Activated CD4-positive, CD25-positive, alpha-beta regulatory T cell treated with anti-CD3 and anti-CD28 coated beads, Interleukin-2, amount 50 U/mL, for 24 hours (primary cell): ENCODE data around the gene SENP5.

Experiments used
- ATAC-seq, 2 donors: fragments of 150-1000 bp; cut with Tn5 transposase; one replicate each; pipeline ENCODE4 v1.10.0; 2021; ENCODE audit warnings: mild to moderate bottlenecking in 1 of 2, moderate library complexity in 1 of 2

The SENP5 gene

DNA sequence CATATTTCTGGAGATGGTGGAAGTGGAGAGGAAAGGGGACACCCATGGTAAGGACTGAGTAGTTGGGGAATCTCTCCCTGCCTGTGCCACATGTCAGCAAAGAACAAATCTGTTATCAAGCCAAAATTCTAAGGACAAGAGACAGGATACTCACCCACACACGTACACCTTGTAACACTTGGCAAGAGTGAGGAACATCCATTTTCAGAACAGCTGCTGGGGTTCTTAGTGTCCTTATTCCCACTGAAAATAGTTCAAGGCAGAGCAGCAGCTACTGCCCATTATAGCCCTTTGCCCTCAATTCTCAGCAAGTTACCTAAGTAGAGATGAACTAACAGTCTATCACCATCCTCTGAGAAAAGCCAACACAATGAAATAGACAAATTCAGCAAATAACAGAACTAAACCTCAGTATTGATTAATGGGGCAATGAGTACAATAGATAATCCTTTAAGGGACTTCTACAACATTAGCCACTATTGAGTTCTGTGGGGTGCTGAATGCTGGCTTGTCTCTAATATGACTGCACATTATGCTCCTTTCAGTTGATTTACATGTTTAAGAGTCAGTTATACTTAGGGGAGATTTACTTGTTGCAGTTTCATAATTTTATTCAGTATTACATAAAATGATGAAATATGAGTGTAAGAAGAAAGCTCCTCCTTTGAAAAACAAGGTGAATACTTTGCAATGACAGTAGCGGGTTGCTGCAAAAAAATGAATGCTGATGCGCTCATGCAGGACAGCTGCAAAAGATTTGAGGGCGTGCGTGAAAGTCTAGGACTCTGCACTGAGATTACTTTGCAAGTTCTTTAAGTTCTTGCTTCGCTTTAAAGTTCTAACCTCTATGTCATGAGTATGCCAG lies 22.4 kb downstream of the SENP5 start:
- no peak for ATAC-seq

DNA sequence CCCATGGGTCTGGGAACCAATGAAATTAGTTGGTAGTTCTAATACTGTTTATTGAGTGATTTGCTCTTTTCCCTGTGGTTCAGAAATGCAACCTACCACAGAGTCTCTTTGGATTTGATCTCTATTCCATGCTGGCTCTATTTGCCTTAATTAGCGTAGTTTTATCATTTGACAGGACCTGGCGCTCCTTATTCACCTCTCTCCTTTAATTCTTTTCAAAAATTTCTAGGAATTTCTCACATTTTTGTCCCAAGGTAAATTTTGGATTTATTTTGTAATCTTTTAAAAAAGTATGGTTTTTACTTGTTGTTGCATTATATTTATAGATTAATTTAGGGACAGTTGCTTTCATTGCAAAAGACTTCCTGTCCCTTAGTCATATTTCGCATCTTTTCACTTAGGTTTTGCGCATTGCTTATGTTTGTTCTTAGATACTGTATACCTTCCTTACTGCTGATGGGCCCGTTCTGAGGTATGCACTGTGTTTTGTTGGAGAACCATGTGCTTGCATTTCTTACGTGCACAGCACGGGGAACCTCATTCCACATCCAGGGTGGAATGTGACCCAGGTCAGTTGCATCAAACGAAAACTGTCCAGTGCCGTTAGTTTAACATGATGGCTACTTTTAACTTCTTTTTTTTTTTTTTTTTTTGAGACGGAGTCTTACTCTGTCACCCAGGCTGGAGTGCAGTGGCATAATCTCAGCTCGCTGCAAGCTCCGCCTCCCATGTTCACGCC lies 27.0 kb downstream of the SENP5 start:
- no peak for ATAC-seq

DNA sequence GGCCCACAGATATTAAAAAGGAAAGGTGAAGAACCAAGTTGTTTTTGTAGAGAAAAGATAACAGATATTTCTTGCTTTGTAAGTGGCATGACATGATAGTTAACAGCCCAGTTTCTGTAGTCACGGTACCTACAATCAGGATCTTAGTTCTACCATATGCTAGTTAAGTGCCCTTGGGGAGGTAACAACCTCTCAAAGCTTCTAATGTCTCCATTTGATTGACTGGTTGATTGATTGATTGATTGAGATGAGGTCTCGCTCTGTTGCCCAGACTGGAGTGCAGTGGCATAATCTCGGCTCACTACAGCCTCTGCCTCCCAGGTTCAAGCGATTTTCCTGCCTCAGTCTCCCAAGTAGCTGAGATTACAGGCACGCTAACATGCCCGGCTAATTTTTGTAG lies 28.5 kb downstream of the SENP5 start:
- no peak for ATAC-seq

DNA sequence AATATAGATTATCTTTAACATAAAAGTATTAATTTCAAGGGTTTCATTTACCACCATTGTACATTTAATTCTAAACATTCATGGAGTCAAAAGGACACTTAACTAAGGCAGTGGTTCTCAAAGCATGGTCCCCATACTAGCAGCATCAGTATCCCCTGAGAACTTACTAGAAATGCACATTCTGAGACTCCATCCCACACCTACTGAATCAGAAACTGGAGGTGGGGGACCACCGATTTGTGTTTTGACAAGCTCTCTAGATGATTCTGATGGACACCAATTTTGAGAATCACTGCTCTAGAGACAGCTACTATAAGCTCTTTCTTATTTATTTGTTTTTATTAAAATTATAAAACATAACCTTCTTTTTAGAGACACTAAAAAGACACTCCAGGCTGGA lies 34.0 kb downstream of the SENP5 start:
- no peak for ATAC-seq

DNA sequence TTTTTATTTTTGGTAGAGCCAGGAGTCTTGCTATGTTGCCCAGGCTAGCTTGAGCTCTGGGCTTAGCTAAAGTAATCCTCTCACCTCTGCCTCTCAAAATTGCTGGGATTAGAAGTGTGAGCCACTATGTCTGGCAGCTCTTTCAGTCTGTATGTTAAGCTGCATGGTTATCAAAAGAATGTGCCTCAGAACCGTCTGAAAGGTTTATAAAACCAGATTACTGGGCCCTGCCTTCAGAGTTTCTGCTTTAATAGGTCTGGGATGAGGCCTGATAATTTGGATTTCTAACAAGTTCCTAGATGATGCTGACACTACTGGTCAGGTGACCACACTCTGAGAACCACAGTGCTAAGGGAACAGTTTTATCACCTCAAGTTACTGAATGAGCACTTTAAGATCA lies 34.6 kb downstream of the SENP5 start:
- ATAC-seq: no peak

DNA sequence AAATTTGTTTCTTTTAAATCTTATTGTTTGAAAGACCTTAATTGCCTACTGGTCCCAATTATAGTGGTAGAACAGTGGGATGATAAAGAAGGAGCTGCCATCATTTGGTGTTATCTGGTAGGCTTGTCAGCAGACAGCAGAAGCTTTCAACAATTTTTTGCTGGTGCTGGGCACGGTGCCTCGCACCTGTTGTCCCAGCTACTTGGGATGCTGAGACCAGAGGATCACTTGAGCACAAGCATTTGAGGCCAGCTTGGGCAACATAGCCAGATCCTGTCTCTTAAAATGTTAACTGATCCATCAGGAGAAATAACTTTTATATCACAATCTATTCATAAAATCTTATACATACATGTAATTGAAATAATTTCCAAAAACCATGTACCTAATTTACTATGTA lies 36.0 kb downstream of the SENP5 start:
- no peak for ATAC-seq

DNA sequence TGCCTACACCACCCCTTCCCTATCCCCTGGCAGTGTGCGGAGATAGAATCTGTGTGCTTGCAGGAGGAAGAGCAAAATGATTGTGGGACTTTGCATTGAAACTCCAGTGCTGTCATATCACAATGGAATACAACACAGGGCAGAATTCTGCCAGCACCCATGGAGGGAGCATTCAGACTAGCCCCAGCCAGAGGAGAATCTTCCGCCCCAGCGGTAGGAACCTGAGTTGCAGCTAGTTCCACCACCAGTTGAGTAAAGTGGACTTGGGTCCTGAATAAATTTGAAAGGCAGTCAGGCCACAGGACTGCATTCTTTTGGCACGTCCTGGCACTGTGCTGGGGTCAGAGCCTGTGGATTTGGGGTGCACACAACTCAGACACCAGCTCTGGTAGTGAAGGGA lies 47.1 kb downstream of the SENP5 start:
- ATAC-seq: no peak

DNA sequence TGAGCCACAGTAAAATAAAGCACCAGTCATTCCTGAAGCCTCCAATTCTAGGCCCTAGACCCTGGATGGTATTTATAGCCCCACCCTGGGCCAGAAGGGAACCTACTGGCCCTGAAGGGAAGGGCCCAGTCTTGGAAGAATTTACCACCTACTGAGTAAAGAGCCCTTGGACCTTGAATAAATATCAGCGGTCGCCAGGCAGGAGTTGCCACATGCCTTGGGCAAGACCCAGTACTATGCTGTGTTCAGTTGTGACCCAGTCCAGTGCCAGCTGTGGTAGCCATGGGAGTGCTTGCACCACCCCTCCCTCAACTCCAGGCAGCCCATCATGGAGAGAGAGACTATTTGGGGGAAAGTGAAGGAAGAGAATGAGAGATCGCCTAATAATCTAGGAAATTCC lies 47.7 kb downstream of the SENP5 start:
- ATAC-seq: no peak

DNA sequence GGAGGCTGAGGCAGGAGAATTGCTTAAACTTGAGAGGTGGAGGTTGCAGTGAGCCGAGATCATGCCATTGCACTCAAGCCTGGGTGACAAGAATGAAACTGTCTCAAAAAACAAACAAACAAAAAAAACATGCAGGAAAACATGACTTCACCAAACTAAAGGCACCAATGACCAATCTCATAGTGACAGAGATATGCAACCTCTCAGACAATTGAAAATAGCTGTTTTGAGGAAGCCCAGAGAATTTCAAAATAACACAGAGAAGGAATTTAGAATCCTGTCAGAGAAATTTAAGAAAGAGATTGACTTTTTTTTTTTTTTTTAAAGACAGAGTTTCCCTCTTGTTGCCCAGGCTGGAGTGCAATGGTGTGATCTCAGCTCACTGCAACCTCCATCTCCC lies 48.5 kb downstream of the SENP5 start:
- ATAC-seq: no peak

DNA sequence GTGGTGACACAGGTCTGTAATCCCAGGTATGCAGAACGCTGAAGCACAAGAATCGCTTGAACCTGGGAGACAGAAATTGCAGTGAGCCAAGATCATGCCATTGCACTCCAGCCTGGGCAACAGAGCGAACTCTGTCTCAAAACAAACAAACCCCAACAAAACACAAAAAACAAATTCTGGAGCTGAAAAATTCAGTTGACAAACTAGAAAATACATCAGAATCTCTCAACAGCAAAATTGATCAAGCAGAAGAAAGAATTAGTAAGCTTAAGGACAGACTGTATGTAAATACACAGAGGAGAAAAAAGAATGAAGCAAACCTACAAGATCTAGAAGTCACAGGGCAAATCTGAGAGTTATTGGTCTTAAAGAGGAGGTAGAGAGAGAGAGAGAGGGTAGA lies 49.3 kb downstream of the SENP5 start:
- ATAC-seq: no peak

DNA sequence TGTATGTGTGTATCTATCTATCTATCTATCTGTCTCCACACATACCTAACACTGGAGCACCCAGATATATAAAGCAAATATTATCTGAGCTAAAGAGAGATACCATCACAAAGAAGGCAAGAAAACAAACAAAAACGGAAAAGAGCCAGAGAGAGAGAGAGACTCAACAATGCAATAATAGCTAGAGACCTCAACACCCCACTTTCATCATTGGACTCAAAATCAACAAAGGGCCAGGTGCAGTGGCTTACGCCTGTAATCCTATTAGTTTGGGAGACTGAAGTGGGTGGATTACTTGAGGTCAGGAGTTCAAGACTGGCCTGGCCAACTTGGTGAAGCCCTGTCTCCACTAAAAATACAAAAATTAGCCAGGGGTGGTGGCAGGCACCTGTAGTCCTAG lies 51.2 kb downstream of the SENP5 start:
- no peak for ATAC-seq

DNA sequence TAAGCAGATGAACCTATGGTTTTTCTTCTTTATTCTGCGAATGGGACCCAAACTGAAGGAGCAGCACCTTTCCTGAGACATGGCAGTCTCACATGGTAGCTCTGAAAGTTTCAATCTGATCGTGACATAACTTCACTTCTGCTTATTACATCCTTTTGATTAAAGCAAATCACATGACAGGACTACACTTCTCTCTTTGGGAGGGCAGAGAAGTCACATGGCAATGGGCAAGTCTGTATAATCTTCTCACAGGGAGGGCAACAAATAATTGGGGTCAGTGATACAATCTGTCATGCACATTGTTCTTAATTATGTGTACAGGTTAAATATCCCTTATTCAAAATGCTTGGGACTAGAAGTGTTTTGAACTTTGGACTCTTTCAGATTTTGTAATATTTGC lies 53.0 kb downstream of the SENP5 start:
- ATAC-seq: no peak

DNA sequence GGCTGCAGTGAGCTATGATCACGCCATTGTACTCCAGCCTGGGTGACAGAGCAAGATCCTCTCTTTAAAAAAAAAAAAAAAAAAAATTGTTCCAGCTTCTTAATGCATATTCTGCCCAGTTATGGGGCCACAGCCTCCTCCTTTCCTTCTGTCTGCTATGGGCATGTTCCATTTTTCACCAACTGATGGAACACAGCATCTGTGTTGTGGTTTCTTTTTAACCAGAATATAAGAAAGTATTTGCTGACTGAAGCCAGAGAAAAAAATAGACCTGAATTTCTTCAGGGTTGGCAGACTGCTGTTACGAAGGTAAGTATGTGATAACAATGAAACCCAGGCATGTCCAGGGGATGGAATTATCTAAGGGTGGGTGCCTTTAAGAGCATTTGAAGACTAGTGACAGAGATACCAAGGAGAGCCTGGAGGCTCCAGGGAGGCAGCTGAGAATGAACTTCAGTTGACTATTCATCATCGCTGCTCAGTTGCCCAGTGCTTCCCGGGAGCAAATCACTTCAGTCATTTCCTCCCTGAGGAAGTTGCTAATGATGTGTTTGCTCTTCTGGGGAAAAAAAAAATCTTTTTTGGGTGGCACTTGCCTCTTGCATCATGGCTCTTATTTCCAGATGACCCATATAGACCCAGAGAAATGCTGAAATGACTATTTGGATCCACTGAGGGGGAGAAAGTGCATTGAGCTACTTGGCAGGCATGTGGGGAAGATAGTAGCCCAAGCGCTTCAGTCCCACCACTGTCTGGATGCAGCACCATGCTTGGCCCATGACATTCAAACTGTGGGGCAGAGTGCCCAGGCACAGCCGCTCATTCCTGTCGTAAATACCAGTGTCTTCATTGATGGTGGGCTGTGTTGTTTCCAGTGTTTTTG lies 60.1 kb downstream of the SENP5 start:
- no peak for ATAC-seq

DNA sequence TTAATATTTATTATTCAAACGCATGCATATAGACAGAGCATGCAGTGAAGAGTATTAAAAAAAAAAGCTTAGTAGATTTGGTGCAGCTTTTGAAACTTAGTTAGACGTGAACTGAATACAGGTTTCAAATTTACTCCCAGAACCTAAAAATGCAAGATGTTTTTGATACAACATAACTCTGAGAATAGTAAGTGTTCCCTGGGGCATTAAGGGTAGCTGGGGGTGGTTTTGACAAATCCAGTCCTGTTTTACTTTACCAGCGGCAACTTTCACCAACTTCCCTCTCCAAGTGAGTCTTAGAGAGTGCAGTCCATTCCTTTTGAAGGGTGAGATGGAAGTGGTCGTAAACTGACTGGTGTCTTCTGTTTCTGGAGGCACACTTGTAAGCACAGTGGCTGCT lies 63.4 kb downstream of the SENP5 start:
- no peak for ATAC-seq

DNA sequence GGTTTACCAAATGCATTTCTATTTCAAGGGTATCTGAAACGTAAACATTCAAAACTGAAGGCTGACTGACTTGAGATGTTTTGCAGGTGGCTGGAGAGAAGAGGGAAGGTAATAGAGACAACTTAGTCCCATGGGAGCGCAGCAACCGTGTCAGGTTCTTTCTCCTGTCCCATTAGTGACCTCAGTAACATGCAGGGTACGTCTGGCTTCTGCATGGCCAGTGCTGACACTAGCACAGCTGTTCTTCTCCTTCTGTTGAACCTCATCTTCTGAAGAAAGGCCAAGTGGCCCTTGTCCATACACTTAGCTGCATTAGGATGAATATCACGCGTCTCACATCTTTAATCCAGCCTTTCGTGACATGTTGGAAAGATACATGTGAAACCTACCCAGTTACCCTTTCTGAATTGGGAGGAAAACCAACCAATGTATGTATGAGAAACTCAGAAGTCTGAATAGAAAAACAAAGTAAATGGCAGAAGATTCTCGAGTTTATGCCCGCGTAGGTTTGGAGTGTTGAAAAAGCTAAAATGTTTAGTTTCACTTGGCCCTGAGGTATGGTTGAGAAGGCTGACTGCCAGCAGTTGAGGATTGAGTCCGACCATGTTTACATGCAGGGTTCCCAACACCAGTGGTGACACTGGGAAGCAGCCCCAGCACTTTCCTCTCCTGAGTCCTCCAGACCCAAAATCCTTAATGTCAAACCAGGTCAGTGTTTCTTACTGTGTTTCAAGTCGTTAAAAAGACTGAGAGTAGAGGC lies 64.3 kb downstream of the SENP5 start:
- no peak for ATAC-seq

DNA sequence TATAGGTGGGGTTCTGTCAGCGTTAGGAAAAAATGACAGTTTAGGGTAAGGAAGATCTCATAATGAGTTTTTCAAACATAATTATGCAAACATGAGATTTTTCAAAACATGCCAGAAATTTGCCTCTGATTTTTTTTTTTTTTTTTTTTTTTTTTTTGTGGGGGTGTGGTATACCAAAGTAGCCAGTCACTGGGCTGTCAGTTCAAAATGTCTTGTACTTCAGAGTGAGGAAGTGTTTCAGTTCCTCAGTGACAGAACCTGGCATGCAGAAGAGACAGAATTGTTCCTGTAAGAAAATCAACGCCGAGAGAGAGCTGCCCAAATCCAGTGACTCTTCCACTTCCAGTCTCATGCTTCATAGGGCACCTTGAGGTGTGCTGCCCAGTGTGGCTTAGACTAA lies 64.9 kb downstream of the SENP5 start:
- ATAC-seq: no peak

DNA sequence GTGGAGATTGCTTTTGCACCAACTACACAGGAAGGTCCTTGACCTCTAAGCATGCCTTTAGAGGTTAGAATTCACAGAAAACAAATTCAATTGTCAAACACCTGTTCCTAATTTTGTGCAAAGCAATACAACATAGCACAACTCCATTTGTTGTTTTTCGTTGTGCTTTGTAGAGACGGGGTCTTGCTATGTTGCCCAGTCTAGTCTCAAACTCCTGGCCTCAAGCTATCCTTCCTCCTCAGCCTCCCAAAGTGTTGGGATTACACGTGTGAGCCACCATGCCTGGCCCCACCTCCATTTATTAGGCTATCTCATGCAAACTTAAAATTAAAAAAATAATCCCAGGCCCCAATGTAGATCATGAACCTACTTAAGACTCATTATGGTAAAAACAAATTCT lies 68.6 kb downstream of the SENP5 start:
- no peak for ATAC-seq

DNA sequence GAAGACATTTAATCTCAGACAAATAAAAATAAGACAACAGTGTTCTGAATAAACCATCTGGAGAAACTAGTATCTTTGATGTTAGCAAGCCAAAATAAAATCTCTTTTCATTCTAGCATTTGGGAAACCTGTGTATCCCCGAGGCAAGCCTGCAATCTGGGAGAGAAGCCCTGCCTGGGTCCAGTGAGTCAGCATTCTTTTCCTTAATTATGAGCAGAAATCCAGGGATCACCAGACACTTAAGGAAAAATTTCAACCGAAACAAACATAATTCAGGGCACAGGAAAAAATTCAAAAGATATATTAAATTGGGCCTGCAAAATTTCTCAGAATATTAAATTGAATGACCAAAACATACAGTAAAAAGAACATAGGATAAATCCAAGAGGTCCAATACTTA lies 70.4 kb downstream of the SENP5 start:
- no peak for ATAC-seq

DNA sequence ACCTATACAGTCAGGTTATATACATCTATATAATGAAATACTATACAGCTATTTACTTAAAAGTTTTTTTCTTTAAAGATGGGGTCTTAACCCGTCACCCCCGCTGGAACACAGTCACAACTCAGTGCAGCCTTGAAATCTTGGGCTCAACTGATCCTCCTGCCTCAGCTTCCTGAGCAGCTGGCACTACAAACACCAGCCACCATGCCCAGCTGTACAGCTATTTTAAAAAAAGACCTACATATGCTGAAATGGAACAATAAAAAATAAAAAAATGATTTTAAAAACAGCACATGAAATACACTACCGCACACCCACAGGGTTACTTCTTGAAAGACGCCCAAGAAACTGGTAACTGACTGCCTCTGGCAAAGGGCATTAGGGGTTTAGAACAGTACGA lies 70.9 kb downstream of the SENP5 start:
- ATAC-seq: no peak

DNA sequence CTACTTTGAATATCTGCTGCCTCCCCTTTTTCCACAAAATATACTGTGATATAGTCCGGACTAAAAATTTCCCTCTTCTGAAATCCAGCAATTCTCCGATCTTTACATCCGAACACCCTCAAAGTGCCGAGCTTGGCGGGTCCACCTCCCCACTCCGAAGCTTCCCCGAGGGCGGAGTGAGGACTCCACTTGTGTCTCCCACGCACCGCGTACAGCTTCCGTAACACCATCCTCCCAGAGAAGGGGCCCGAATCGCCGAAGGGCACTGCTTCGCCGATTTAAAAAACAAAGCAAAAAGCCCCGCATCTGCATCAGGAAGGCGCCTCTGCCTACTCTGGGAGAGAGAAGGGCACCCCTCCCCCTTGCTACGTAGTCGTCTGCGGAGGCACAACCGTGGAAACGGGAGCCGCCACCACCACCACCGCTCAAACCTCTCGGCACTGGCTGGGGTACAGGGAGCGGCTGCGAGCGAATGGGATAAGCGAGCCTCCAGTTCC lies 74.1 kb downstream of the SENP5 start:
- ATAC-seq: peak; percentile 40 to 42

DNA sequence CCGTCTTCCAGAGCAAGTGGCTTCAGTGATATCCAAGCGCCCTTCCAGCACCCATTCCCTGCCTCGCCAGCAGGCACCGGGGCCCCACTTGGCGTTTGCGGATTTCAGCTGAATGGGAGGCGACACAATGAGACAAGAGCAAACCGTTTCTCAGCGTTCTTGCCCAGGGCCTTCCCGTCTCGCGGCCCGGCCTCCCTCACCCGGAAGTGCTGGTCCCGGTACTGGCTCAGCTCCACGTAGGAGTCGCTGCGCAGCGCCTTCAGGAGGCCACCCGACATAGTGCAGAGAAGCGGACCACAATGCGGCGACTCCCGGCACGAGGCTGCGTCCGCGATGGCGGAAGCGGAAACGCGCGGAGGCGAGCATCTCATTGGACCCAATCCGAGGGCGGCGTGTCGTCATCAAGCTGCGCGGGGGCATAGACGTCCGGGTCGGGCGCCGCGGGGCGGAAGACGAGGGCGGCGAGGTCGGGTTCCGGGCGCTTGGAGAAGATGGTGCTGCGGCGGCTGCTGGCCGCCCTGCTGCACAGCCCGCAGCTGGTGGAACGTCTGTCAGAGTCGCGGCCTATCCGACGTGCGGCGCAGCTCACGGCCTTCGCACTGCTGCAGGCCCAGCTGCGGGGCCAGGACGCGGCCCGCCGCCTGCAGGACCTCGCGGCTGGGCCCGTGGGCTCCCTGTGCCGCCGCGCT lies 74.7 kb downstream of the SENP5 start, which contains the start of gene NCBP2:
TSS of gene NCBP2 (minus strand) at position 303 of the 689 bp plus-strand sequence. CDS start at position 278, 25 bp downstream.
- ATAC-seq: peak; percentile 93 to 95

DNA sequence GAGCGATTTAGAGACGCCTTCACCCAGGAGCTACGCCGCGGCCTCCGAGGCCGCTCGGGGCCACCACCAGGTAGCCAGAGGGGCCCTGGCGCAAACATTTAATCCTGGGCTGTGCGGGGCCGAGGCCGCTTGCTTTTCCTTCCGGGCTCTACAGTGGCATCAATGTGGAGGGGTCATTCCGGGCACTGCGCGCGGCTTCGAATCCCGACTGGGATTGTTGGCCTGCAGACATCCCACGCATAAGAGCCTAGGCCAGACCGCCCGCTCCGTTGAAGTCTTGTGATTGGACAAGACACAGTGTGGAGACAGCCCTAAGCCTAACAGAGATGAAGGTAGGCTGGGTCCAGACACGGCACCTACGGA lies 75.2 kb downstream of the SENP5 start:
- ATAC-seq: no peak
